C4-2B (cell line): Measurements from ENCODE around the gene SPRR2F.
"Not testable (repeated sequence)": the region's sequence is repeated elsewhere in the genome, so short reads cannot be mapped to it uniquely, and the experiment has no call there.

ENCODE experiments used
- H3K27ac ChIP-seq: fragments of 450-650 bp; 2 replicates; pipeline ENCODE4 v1.5.1; 2017
- ZFX ChIP-seq: fragments of 450-650 bp; IDR thresholded peaks from 2 replicates; pipeline ENCODE4 v1.6.1; 2017
- TF ChIP-seq, protein P1 (sequence below): fragments of 450-650 bp; conservative IDR thresholded peaks from 2 replicates; pipeline ENCODE4 v1.5.1; 2017; ENCODE audit warnings: mild to moderate bottlenecking

Gene SPRR2F, protein sequence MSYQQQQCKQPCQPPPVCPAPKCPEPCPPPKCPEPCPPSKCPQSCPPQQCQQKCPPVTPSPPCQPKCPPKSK

DNA sequence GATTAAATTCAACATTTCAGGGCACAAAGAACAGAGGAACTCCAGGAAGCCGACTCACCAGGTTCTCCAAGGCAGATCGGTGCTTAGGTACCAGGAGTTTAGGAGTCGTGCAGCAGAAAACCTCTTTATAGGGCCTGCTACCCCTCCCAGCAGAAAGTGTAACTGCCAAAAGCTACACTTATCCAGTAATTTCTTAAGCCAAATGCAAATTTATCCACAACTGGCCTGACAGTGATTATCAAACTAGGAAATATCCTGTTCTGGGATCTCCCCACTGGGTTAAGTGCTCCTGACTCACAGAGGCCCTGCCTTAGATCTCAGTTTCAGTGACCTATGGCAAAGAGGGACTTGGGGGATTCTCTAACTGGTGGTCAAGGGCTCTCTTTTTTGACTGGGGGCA is at the start of gene SPRR2F:
Gene SPRR2F (minus strand): TSS at position 101 of the 400 bp plus-strand sequence. CDS start 783 bp downstream, outside the sequence.
- H3K27ac ChIP-seq: no peak within 1 kb of the TSS
- TF ChIP-seq ZFX: no peak

DNA sequence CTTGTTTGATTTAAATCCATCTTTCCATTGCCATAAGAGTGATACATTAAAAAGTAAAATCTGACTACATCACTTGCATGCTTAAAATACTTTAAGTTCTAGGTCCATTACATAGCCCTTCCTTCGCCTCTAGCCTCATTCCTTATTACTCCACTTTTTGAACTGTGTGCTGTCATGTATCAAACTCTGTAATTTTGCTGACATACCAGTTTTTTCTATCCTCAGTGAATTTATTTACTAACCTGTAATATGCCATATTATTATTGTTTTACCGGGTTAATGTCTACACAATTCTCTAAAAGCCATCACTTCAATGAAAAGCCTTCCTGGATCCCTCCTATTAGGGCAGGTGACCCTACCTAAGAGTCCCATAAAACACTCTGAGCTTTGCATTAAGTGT is 42.2 kb upstream of the SPRR2F start:
- no peak overlapping the region for H3K27ac ChIP-seq
- no peak for TF ChIP-seq ZFX
- TF ChIP-seq, protein P1, sequence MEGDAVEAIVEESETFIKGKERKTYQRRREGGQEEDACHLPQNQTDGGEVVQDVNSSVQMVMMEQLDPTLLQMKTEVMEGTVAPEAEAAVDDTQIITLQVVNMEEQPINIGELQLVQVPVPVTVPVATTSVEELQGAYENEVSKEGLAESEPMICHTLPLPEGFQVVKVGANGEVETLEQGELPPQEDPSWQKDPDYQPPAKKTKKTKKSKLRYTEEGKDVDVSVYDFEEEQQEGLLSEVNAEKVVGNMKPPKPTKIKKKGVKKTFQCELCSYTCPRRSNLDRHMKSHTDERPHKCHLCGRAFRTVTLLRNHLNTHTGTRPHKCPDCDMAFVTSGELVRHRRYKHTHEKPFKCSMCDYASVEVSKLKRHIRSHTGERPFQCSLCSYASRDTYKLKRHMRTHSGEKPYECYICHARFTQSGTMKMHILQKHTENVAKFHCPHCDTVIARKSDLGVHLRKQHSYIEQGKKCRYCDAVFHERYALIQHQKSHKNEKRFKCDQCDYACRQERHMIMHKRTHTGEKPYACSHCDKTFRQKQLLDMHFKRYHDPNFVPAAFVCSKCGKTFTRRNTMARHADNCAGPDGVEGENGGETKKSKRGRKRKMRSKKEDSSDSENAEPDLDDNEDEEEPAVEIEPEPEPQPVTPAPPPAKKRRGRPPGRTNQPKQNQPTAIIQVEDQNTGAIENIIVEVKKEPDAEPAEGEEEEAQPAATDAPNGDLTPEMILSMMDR: no peak

DNA sequence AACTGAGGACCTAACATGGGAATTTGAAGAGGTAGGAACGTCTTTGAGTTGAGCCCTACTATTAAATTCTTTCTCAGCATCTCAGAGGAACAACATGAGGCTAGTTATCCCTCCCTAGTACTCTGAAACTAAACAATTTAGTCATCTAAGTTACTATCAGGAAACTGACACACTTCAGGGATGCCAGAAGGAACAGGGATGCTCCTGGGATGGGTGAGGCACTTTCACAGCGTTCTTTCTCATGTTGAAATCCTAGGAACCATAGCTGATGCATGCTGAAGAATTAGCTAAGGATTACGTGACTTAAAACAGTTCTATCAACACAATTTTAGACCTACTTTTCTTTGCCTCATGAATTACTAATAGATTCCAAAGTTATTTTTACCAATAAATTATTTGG is 39.2 kb upstream of the SPRR2F start:
- no peak overlapping the region for H3K27ac ChIP-seq
- TF ChIP-seq ZFX: no peak
- TF ChIP-seq, protein P1: no peak

DNA sequence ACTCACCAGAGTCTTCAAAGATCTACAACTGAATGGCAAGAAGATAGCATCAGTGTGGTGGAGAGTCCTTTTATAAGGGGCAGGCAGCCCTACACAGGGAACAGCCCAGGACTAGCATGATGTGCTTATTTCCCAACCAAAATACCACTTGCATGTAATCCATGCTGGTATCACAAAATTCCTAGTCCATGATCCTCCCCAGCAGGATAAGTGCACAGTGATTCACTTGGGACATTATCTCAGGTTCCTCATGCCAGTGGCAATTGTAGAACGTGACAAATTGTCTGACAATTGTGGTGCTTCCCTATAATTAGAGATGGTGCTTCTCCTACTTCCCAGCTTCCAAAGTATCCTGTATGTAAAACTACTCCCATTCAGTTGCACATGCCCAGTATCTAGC is 37.5 kb upstream of the SPRR2F start, which contains the start of gene SPRR2G:
Gene SPRR2G (minus strand): TSS at position 45 of the 400 bp plus-strand sequence. CDS start 780 bp downstream, outside the sequence.
- no peak within 1 kb of the TSS for H3K27ac ChIP-seq
- TF ChIP-seq ZFX: no peak
- TF ChIP-seq, protein P1: no peak

DNA sequence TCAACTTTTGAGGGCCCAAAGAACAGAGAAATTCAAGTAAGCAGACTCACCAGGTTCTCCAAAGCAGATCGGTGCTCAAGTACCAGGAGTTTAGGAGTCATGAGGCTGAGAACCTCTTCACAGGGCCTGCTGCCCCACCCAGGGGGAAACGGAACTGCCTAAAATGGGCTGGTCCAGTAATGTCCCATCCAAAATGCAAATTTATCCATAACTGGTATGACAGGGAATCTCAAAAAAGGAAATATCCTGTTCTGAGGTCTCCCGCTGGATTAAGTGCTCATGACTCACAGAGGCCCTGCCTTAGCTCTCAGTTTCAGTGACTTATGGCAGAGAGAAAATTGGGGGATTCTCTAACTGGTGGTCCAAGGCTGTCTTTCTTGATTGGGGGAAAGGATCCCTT is 28.1 kb upstream of the SPRR2F start:
- H3K27ac ChIP-seq: no peak overlapping the region
- TF ChIP-seq, protein P1: no peak
- TF ChIP-seq ZFX: no peak

DNA sequence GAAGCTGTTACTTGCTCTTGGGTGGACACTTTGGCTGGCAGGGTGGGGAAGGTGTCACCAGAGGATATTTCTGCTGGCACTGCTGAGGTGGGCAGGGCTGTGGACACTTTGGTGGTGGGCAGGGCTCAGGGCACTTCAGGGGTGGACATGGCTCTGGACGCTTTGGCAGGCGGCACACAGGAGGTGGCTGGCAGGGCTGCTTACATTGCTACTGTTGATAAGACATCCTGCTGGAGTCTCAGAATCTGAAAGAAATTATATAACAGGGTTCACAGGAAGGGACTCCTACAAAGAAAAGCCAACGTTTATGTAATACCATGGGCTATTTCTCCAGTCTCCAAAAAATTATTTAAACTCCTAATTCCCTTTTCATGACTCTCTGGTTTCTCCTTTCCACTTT is 27.2 kb upstream of the SPRR2F start:
- no peak overlapping the region for H3K27ac ChIP-seq
- TF ChIP-seq, protein P1: no peak
- TF ChIP-seq ZFX: no peak

DNA sequence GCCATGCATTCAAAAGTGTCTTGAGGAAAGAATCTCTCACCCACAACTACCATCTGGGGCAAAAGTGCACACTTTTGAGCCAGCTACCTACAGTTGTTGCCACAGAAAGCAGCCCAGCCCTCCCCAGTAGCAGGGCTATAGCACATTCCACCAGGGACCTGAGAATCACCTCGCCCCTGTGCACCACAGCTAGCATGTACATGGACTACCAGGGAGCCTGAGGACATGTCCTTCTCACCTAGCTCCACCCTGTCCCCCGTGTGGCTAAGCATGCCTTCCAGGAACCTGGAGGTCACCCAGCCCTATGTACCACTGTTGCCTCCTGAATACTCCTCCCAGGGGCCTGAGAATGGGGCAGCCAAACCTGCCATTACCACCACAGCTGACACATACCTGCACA is 20.4 kb upstream of the SPRR2F start:
- TF ChIP-seq, protein P1: no peak
- TF ChIP-seq ZFX: no peak
- no peak overlapping the region for H3K27ac ChIP-seq

DNA sequence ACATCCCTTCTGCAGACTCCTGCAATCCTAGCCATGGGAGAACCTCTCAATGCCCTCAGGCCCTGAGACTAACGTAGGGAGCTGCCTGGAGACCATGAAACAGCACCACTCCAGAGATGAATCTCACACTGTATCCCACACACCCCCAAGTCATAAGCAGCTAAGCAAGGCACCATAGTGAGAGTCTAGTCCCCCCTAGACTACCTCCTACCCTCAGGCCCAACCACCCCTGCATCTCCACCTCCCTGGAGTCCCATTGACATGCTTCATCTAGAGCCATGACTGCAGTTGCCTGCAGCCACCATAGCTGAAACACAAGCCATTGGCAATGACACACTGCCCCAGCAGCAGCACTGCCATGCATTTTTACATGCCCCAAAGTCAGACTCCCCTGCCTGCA is 20.0 kb upstream of the SPRR2F start:
- no peak for TF ChIP-seq ZFX
- TF ChIP-seq, protein P1: no peak
- no peak overlapping the region for H3K27ac ChIP-seq

DNA sequence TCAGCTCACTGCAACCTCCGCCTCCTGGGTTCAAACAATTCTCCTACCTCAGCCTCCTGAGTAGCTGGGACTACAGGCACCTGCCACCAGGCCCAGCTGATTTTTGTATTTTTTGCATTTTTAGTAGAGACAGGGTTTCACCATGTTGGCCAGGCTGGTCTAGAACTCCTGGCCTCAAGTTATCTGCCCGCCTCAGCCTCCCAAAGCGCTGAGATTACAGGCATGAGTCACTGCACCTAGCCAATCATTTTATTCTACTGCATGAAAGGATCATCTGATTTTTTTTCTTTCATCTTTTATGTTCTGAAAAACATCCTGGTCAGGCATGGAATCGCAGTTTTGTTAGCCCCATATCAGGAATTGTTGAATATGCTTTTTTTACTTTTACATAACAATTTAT is 15.4 kb upstream of the SPRR2F start:
- not testable (repeated sequence) for H3K27ac ChIP-seq
